Tibial nerve (tissue), 4 donors: ENCODE measurements around the gene CNR2. TPM values are rescaled to one million over a fixed set of nuclear protein-coding genes. Genes with fewer than 3 reads are reported as not detected.

Experiments
- DNase-seq, 2 donors: peaks; one replicate each; pipeline ENCODE4 v3.0.0-alpha.2; 2019; ENCODE audit warnings: low spot score in 2 of 2
- H3K27ac ChIP-seq, 4 donors: fragments of 200-600 bp; sonication (generic) in 3 of 4; one replicate each; pipeline ENCODE4 v1.5.1; 2017 to 2019; ENCODE audit warnings: mild to moderate bottlenecking in 1 of 4
- H3K27me3 ChIP-seq, 2 donors: fragments of 200-600 bp; sonication (generic) in 1 of 2; one replicate each; pipeline versions ENCODE4 v1.5.1 to v1.6.0; 2017 to 2019
- H3K36me3 ChIP-seq, 3 donors: fragments of 200-600 bp; sonication (generic); one replicate each; pipeline ENCODE4 v1.5.1; 2018 to 2019
- H3K4me1 ChIP-seq, 4 donors: fragments of 200-600 bp; sonication (generic) in 3 of 4; one replicate each; pipeline ENCODE4 v1.5.1; 2017 to 2019
- H3K4me3 ChIP-seq, 4 donors: fragments of 200-600 bp; sonication (generic) in 3 of 4; one replicate each; pipeline ENCODE4 v1.5.1; 2017 to 2019; ENCODE audit warnings: mild to moderate bottlenecking in 1 of 4, moderate library complexity in 1 of 4
- H3K9me3 ChIP-seq, 4 donors: fragments of 200-600 bp; sonication (generic) in 3 of 4; one replicate each; pipeline ENCODE4 v1.5.1; 2017 to 2019
- EP300 ChIP-seq, 2 donors: sonication (generic); formaldehyde crosslinking; IDR thresholded peaks; one replicate each; pipeline ENCODE4 v1.6.1; 2017; ENCODE audit warnings: antibody characterized with exemption in 2 of 2, mild to moderate bottlenecking in 1 of 2
- POLR2A ChIP-seq, 2 donors: fragments of 450-650 bp; IDR thresholded peaks; one replicate each; pipeline ENCODE4 v1.6.1; 2017; ENCODE audit warnings: antibody characterized with exemption in 2 of 2, mild to moderate bottlenecking in 2 of 2, moderate library complexity in 2 of 2
- WGBS, 2 donors: methylation state at CpG; one replicate each; pipeline ENCODE4 v1.1.5; 2018; 5-methylcytosine and 5-hydroxymethylcytosine counted together
- total RNA-seq, 4 donors: library from RNA; depleted of rRNA; stranded (reverse); fragments of >200 nt; gene quantifications; one replicate each; pipeline ENCODE4 v1.1.0, GENCODE V29; 2016
- TF ChIP-seq, protein P1 (sequence below), 5 experiments: fragments of 200-600 bp in 3 of 5; fragments of 450-650 bp in 2 of 5; sonication (generic) in 3 of 5; IDR thresholded peaks; one replicate each; pipeline ENCODE4 v1.5.1; 2016 to 2019; ENCODE audit warnings: antibody characterized with exemption in 5 of 5, mild to moderate bottlenecking in 3 of 5, moderate library complexity in 2 of 5

The CNR2 gene
- total RNA-seq, 4 donors from 2014 or later = not detected

DNA sequence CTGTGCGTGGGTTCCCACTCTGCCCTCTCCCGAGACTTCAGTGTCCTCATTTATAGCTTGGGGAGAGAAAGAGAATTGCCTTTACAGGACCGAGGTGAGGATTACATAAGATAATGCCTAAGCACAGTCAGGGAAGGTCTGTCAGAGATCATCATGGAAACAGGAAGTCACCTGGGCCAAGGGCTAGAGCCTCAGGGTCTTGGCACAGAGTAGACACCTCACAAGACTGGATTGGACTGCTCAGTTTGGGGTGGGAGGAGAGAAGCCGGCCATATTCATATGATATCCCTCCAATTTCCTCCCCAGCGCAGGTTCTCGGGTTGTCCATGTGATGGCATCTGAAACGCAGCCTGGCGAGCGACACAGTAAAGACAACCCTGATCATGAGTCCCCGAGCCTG is 3.8 kb downstream of the CNR2 start:
- WGBS, 2 donors = 65 to 72% methylated on average over 10 of the region's 10 CpGs
- no peaks in the 10 kb centered on the region for H3K4me1 ChIP-seq
- TF ChIP-seq POLR2A (IDR thresholded peaks at IDR 0.05) = no peak
- TF ChIP-seq, protein P1, sequence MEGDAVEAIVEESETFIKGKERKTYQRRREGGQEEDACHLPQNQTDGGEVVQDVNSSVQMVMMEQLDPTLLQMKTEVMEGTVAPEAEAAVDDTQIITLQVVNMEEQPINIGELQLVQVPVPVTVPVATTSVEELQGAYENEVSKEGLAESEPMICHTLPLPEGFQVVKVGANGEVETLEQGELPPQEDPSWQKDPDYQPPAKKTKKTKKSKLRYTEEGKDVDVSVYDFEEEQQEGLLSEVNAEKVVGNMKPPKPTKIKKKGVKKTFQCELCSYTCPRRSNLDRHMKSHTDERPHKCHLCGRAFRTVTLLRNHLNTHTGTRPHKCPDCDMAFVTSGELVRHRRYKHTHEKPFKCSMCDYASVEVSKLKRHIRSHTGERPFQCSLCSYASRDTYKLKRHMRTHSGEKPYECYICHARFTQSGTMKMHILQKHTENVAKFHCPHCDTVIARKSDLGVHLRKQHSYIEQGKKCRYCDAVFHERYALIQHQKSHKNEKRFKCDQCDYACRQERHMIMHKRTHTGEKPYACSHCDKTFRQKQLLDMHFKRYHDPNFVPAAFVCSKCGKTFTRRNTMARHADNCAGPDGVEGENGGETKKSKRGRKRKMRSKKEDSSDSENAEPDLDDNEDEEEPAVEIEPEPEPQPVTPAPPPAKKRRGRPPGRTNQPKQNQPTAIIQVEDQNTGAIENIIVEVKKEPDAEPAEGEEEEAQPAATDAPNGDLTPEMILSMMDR (IDR thresholded peaks at IDR 0.05) = no peak
- no peak for TF ChIP-seq EP300 (IDR thresholded peaks at IDR 0.05)
- peak overlapping the region in 1 of 4 donors; percentile 21 for H3K27ac ChIP-seq
- no peaks in the 10 kb centered on the region for H3K9me3 ChIP-seq
- no peak for DNase-seq
- H3K27me3 ChIP-seq = peaks cover 0 to 55% of the 10 kb centered on the region in 2 donors
- no peaks in the 10 kb centered on the region for H3K36me3 ChIP-seq
- H3K4me3 ChIP-seq = no peak overlapping the region

DNA sequence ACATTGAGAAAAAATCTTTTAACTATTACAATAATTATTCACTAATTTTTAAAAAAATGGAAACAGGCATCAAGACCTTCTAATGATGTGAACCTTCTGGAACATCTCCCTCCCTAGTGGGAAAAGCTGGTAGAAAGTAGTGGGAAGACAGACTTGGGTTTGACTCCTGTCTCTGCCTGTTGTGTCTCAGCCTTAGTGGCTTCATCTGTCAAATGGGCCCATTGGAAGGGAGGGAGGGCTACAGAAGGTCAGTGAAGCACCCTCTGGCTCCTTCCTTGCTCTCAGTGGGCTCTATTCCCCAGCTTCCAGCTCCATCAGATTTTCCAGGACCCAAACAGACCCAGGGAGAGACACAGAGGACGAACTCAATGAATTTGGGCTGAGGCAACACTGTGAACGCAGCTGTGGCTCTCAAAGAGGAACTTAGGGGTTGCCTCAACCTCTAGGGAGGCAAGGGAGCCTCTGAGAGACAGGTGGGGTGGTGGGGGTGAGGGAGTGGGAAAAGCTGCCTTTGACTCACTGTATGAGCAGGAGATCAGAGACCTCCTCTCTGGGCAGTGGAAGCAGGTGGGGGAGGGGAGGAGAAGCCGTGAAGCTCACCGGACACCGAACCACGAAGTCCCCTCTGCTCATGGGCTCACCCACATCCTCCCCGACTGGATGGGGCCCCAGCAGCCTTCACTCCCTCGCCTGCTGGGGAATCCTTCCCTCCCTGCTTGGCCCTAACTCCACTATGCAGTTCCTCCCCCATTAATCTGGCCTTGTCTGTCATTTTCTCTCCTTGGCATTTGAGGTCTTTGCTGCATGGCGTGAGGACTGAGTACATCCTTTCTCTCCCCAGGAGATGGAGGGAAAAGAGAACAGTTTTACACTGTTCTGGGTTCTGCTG is 4.5 kb downstream of the CNR2 start:
- TF ChIP-seq EP300 (IDR thresholded peaks at IDR 0.05) = no peak
- TF ChIP-seq POLR2A (IDR thresholded peaks at IDR 0.05) = no peak
- TF ChIP-seq, protein P1 (IDR thresholded peaks at IDR 0.05) = no peak
- peak overlapping the region in 1 of 4 donors; percentile 21 for H3K27ac ChIP-seq
- 42 to 43% methylated on average over 8 to 9 of the region's 9 CpGs for WGBS, 2 donors
- no peak overlapping the region for H3K4me3 ChIP-seq
- no peak for DNase-seq
- H3K4me1 ChIP-seq = no peaks in the 10 kb centered on the region
- peaks cover 0 to 62% of the 10 kb centered on the region in 2 donors for H3K27me3 ChIP-seq
- H3K9me3 ChIP-seq = no peaks in the 10 kb centered on the region
- no peaks in the 10 kb centered on the region for H3K36me3 ChIP-seq

DNA sequence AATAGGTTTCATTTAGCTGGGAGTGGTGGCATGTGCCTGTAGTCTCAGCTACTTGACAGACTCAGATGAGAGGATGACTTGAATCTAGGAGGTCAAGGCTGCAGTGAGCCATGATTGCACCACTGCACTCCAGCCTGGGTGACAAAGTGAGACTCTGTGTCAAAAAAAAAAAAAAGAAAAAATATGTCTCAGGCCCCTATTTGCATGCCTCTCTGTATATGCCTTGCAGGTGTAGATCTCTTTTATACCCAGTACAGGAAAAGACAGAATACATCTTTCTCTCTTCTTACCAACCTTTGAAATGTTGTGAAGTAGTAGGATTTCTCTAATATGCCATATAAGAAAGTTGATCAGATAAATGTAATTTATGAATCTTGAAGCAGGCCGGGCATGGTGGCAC is 6.4 kb downstream of the CNR2 start:
- H3K27ac ChIP-seq = no peak overlapping the region
- peaks cover 0 to 70% of the 10 kb centered on the region in 2 donors for H3K27me3 ChIP-seq
- no peak overlapping the region for H3K4me3 ChIP-seq
- DNase-seq = no peak
- 88 to 93% methylated on average over 1 of the region's 1 CpG for WGBS, 2 donors
- H3K9me3 ChIP-seq = no peaks in the 10 kb centered on the region
- H3K4me1 ChIP-seq = peaks cover 0 to 6% (median 0%) of the 10 kb centered on the region in 4 donors
- no peak for TF ChIP-seq POLR2A (IDR thresholded peaks at IDR 0.05)
- TF ChIP-seq, protein P1 (IDR thresholded peaks at IDR 0.05) = no peak
- no peak for TF ChIP-seq EP300 (IDR thresholded peaks at IDR 0.05)
- H3K36me3 ChIP-seq = no peaks in the 10 kb centered on the region

DNA sequence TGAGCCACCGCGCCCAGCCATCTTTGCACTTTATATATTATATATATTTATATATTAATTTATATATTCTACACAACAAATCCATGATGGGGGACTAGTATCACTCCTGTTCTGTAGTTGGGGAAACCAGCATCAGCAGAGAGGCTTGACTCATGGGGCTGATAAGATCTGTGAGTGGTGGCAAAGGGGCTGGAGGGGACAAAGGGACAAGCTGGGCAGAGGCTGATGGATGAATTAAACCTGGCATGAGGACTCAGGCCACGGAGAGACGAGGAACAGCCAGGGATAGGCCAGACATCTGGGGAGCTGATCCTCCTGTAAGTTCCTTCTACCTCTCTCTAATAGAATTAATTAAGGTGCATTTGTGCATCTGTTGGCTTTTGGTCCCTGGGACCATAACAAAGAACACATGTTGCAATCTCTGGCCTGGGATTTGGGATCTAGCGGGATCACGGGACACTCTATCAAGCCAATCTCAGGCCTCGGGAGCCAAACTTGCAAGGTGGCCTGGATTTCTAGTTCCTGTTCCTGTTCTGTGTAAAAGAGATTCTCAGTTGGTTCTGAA is 7.6 kb downstream of the CNR2 start:
- TF ChIP-seq POLR2A (IDR thresholded peaks at IDR 0.05) (no peak), EP300 (IDR thresholded peaks at IDR 0.05) (no peak)
- Histone ChIP-seq H3K36me3 (no peaks in the 10 kb centered on the region), H3K9me3 (no peaks in the 10 kb centered on the region), H3K4me1 (peaks cover 0 to 6% (median 0%) of the 10 kb centered on the region in 4 donors), H3K27me3 (peaks cover 0 to 62% of the 10 kb centered on the region in 2 donors), H3K27ac (no peak overlapping the region), H3K4me3 (no peak overlapping the region)
- WGBS, 2 donors = 85 to 88% methylated on average over 7 of the region's 7 CpGs
- DNase-seq = no peak

DNA sequence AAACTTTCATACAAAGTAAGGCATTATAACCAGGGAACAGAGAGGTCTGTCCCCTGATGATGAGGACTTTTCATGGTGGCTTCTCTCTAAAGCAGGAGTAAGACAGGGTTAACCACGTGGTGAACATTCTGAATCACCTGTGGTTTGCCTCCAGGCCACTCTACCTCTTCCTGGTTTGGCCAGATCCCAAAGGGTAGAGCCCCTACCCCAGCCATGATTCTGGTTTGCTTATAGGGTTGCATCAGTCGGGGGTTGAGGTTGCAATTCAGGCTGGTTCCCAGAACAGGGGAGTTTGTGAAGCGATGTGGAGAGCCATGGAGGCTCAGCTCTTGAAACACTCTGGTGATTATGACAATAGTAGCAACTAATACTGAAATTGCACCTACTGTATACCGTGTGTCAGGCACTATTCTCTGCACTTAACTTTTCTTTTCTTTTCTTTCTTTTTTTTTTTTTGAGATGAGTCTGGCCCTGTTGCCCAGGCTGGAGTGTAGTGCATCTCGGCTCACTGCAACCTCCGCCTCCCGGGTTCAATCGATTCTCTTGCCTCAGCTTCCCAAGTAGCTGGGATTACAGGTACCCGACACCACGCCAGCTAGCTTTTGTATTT is 8.3 kb downstream of the CNR2 start:
- H3K9me3 ChIP-seq = no peaks in the 10 kb centered on the region
- H3K36me3 ChIP-seq = no peaks in the 10 kb centered on the region
- peaks cover 0 to 6% (median 0%) of the 10 kb centered on the region in 4 donors for H3K4me1 ChIP-seq
- 80 to 87% methylated on average over 10 of the region's 10 CpGs for whole genome bisulfite sequencing, 2 donors
- DNase-seq = no peak
- H3K27me3 ChIP-seq = peaks cover 0 to 57% of the 10 kb centered on the region in 2 donors
- H3K27ac ChIP-seq = no peak overlapping the region
- no peak overlapping the region for H3K4me3 ChIP-seq
- TF ChIP-seq, protein P1 (IDR thresholded peaks at IDR 0.05) = no peak
- TF ChIP-seq POLR2A (IDR thresholded peaks at IDR 0.05) (no peak), EP300 (IDR thresholded peaks at IDR 0.05) (no peak)
